Stimulated activated CD4-positive, alpha-beta T cell treated with anti-CD3 and anti-CD28 coated beads, Interleukin-15, amount 100 ng/mL, for 48 hours (primary cell): ENCODE results near the gene FHIP1B.
"Not testable (repeated sequence)": the region's sequence is repeated elsewhere in the genome, so short reads cannot be mapped to it uniquely, and the experiment has no call there.

ENCODE experiments used
- DNase-seq, 2 donors: peaks; one replicate each; pipeline ENCODE4 v3.0.0-alpha.2; 2020; ENCODE audit warnings: low read depth in 2 of 2

FHIP1B gene

GRCh38 chr11:6234387-6235107 lies at the start of gene FHIP1B:
Gene FHIP1B (minus strand): TSS chr11:6234636. CDS start chr11:6224516, 10,120 bp downstream.
- peak; percentile 100 for DNase-seq

GRCh38 chr11:6283453-6284023 lies 49.1 kb upstream of the FHIP1B start:
- no peak for DNase-seq

GRCh38 chr11:6280809-6281208 lies 46.4 kb upstream of the FHIP1B start:
- DNase-seq = not testable (repeated sequence)

GRCh38 chr11:6273188-6273587 lies 38.8 kb upstream of the FHIP1B start:
- no peak for DNase-seq

GRCh38 chr11:6271598-6271997 lies 37.2 kb upstream of the FHIP1B start:
- no peak for DNase-seq

GRCh38 chr11:6270584-6271246 lies 36.3 kb upstream of the FHIP1B start:
- no peak for DNase-seq

- DNase-seq = no peak
These were observed 35.6 kb upstream of the FHIP1B start for GRCh38 chr11:6269994-6270393.

GRCh38 chr11:6268820-6269219 lies 34.4 kb upstream of the FHIP1B start:
- DNase-seq = no peak

- no peak for DNase-seq
These were observed 29.2 kb upstream of the FHIP1B start for GRCh38 chr11:6263662-6264061.

- DNase-seq = no peak
These were observed 25.8 kb upstream of the FHIP1B start for GRCh38 chr11:6260207-6260726.

GRCh38 chr11:6258571-6259081 lies 24.2 kb upstream of the FHIP1B start:
- DNase-seq = no peak

GRCh38 chr11:6258141-6258540 lies 23.7 kb upstream of the FHIP1B start:
- no peak for DNase-seq

GRCh38 chr11:6253197-6253596 lies 18.8 kb upstream of the FHIP1B start:
- no peak for DNase-seq

GRCh38 chr11:6251990-6252473 lies 17.6 kb upstream of the FHIP1B start:
- no peak for DNase-seq

GRCh38 chr11:6251120-6251733 lies 16.8 kb upstream of the FHIP1B start:
- DNase-seq = no peak

GRCh38 chr11:6249770-6250555 lies 15.5 kb upstream of the FHIP1B start:
- DNase-seq = no peak

GRCh38 chr11:6248897-6249296 lies 14.5 kb upstream of the FHIP1B start:
- not testable (repeated sequence) for DNase-seq

- no peak for DNase-seq
These were observed 13.8 kb upstream of the FHIP1B start for GRCh38 chr11:6248248-6248647.

GRCh38 chr11:6245536-6245935 lies 11.1 kb upstream of the FHIP1B start:
- no peak for DNase-seq

- no peak for DNase-seq
These were observed 6.9 kb upstream of the FHIP1B start for GRCh38 chr11:6241316-6241715.

GRCh38 chr11:6240781-6241180 lies 6.3 kb upstream of the FHIP1B start:
- DNase-seq = no peak
